K562 (cell line): ENCODE data around the gene CLIC5. TPM values are rescaled to one million over a fixed set of nuclear protein-coding genes. Genes with fewer than 3 reads are reported as not detected.

Source experiments
- CHD7 ChIP-seq: fragments of 200-600 bp; sonication (generic); IDR thresholded peaks from one replicate; pipeline ENCODE4 v1.6.1; 2012; ENCODE audit warnings: mild to moderate bottlenecking, low read depth, low read length, inconsistent platforms
- polyA plus RNA-seq, 8 experiments: library from polyadenylated mRNA; depleted of rRNA in 4 of 8; stranded (reverse) in 5 of 8; unstranded in 3 of 8; fragments of >200 nt; fragmentation: Nextera tagmentation in 2 of 8; fragmentation: Illumina TruSeq in 1 of 8; extraction: Ambion mirVana in 2 of 8; extraction: Trizol in 1 of 8; gene quantifications; 2 replicates each; pipeline versions ENCODE4 v1.2.1 to v1.2.3, GENCODE V29; 2011 to 2014; ENCODE audit warnings: inconsistent platforms in 1 of 8, missing spikeins in 1 of 8
- total RNA-seq, 7 experiments: library from RNA; depleted of rRNA in 6 of 7; stranded (reverse); fragments of >200 nt in 6 of 7; fragmentation: Illumina TruSeq in 2 of 7; extraction: Trizol in 2 of 7; gene quantifications; 2 replicates each; pipeline versions ENCODE4 v1.2.1 to v1.2.3, GENCODE V29; 2011 to 2021; ENCODE audit warnings: low replicate concordance in 1 of 7

CLIC5 gene
- total and polyA plus RNA-seq, 9 of the 15 experiments (the other 6 are each of a cell fraction or from before 2014, with no cell fraction given) = 0.31 TPM; not detected in 8

- no peak for TF ChIP-seq CHD7
Measured at GRCh38 chr6:46012834-46013233, 2.8 kb downstream of the CLIC5 start (continued).
